Limb (tissue), 2 donors: ENCODE results near the gene APMAP.
"Not testable (repeated sequence)": the region's sequence is repeated elsewhere in the genome, so short reads cannot be mapped to it uniquely, and the experiment has no call there.

Experiments
- DNase-seq, 2 donors: peaks; one replicate each; pipeline ENCODE4 v3.0.0-alpha.2; 2016; ENCODE audit errors: extremely low spot score in 2 of 2

APMAP gene

DNA sequence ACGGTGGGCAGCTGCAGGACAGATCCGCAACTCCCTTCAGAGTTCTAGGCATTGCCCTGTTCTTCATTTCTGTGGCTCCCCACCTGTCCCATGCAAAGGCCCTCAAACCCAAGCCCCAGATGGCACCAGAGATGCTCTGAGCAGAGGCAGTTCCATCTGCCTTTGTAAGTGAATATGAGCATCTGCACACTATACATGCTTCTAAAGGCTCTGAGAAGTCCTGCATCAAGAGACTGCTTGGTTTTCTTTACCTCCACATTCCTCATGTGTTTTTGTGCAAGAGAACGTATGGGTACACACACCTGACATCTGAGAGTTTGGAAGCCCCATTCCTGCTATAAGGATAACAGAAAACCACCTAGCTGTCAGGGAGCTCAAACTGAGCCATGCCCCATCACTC is 57.8 kb downstream of the APMAP start:
- DNase-seq: no peak

- DNase-seq: peak in 1 of 2 donors; percentile 12
These were observed 58.4 kb downstream of the APMAP start for GRCh38 chr20:24934101-24934661.

- peak in 1 of 2 donors; percentile 17 for DNase-seq
These were observed 59.2 kb downstream of the APMAP start for GRCh38 chr20:24933266-24933908.

GRCh38 chr20:24931893-24932292 is 60.7 kb downstream of the APMAP start:
- not testable (repeated sequence) for DNase-seq

DNA sequence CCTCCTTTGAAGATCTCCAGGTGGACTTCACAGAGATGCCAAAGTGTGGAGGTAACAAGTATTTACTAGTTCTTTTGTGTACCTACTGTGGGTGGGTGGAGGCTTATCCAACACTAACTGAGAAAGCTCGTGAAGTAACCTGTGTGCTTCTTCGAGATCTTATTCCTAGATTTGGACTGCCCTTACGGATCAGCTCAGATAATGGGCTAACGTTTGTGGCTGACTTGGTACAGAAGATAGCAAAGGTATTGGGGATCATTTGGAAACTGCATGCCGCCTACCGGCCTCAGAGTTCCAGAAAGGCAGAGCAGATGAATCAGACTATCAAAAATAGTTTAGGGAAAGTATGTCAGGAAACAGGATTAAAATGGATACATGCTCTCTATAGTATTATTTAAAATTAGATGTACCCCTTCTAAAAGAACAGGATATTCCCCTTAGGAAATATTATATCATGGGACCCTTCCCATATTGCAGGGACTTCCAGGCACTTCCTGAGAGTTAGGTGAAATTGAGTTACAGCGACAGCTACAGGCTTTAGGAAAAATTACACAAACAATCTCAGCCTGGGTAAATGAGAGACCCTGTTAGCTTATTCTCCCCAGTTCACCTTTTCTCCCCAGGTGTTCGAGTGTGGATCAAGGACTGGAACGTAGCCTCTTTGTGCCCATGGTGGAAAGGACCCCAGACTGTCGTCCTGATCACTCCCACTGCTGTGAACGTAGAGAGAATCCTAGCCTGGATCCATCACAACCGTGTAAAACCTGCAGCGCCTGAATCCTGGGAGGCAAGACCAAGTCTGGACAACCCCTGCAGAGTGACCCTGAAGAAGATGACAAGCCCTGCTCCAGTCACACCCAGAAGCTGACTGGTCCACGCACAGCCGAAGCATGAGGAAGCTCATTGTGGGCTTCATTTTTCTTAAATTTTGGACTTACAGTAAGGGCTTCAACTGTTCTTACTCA is 61.5 kb downstream of the APMAP start:
- DNase-seq: not testable (repeated sequence)

- DNase-seq: not testable (repeated sequence)
These were observed 62.5 kb downstream of the APMAP start for GRCh38 chr20:24929867-24930723.

- DNase-seq: not testable (repeated sequence)
These were observed 63.3 kb downstream of the APMAP start for GRCh38 chr20:24929259-24929658.

DNA sequence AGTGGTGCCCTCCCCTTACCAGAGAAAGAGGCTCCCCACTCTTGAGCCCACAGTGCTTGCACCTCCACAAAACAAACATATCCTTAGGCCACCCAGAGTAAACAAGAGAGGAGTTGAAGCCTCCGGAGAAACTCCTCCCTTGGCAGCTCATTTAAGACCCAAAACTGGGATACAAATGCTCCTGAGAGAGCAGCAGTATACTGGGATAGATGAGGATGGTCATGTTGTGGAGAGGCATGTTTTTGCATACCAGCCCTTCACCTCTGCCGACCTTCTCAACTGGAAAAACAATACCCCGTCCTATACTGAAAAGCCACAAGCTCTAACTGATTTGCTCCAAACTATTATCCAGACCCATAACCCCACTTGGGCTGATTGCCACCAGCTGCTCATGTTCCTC is 71.8 kb downstream of the APMAP start:
- not testable (repeated sequence) for DNase-seq

DNA sequence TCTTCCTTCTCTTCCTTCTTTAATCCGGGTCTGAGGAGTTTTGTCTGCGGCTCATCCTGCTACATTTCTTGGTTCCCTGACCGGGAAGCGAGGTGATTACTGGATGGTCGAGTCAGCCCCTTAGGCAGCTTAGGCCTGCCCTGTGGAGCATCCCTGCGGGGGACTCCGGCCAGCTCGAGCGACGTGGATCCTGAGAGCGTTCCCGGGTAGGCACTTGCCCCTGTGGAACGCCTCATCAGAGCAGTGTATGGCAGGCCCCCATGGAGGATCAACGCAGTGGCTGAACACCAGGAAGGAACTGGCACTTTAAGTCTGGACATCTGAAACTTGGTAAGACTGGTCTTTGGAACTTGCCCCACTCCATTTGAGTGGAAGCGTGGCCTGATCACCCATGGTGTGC is 72.9 kb downstream of the APMAP start:
- DNase-seq: not testable (repeated sequence)

DNA sequence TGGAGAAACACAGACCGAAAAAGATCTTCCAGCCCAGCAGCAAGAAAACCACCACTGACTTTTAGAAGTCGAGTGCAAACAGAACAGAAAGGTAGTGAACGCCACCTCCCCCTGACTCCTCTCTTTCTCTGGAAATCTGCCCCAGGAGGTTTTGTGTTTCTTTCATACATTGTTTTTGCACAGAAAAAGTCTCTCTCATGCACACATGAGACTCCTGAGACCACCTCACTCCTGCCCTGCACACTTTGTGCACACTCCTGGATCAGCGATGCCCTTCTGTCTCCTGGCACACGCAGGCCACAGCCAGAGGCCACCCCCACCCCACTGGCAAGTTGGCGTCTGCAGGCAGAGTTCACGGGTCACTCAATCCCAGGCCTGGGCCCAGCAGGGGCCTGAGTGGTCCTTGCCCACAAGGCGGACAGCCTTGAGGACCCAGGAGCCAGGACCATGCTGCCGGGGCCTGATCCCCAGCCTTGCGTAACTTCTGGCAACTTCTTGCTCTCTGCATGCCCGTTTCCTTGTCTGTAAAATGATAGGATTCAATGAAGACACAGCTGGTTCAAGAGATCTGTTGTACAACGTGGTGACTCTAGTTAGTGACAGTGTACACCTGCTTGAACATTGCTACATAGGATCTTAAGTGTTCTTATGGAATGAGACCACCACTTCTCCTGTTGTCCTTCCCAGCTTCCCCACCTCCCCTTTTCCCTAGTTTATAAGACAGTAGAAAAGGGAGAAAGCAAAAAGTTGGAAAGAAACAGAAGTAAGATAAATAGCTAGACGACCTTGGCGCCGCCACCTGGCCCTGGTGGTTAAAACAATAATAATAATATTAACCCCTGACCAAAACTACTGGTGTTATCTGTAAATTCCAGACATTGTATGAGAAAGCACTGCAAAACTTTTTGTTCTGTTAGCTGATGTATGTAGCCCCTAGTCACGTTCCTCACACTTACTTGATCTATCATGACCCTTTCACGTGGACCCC is 73.7 kb downstream of the APMAP start:
- no peak for DNase-seq

- DNase-seq: peak; percentile 87 to 89
These were observed 74.6 kb downstream of the APMAP start for GRCh38 chr20:24917797-24918578.

- DNase-seq: no peak
These were observed 75.5 kb downstream of the APMAP start for GRCh38 chr20:24917056-24917455.

- DNase-seq: no peak
These were observed 76.1 kb downstream of the APMAP start for GRCh38 chr20:24916412-24916811.

GRCh38 chr20:24915892-24916291 is 76.7 kb downstream of the APMAP start:
- DNase-seq: no peak

DNA sequence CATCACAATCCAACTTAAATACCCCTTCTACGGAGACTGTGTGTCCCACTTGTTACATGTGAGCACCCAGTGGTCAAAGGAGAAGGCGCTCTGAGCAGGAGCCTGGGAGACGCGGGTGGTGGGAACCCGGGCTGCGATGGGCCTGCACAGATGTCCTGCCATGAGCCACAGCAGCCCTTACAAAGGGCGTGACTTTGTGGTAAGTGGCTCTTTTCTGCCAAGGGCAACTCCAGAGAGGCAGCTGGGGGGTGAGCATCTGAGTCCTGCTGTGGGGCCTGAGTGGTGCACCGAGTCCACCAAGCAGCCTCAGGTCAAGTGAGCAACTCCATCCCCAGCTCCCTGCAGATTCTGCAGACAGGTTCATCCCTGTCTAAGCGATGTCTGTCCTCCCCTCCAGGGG is 77.1 kb downstream of the APMAP start:
- no peak for DNase-seq

GRCh38 chr20:24914388-24915241 is 77.9 kb downstream of the APMAP start:
- no peak for DNase-seq

GRCh38 chr20:24913076-24913628 is 79.4 kb downstream of the APMAP start:
- no peak for DNase-seq
